Measurements from ENCODE around the gene TGFB2.

TGFB2 gene

GRCh38 chr1:218344814-218345672 lies at the start of gene TGFB2:
TSS of gene TGFB2 (plus strand) at chr1:218345336. CDS start at chr1:218346702, 1,366 bp downstream.
- TF ChIP-seq CTCF (IDR thresholded peaks at IDR 0.05; ENCODE audit: control insufficient read depth, extremely low read depth, insufficient read depth): no peak
- no peak for DNase-seq (ENCODE audit: low read depth)
- peak within 1 kb of the TSS; percentile 32 for H3K4me3 ChIP-seq (ENCODE audit: low read depth, low read length)

GRCh38 chr1:218296162-218296561 lies 49.0 kb upstream of the TGFB2 start:
- DNase-seq (ENCODE audit: low read depth): no peak
- TF ChIP-seq CTCF (IDR thresholded peaks at IDR 0.05; ENCODE audit: control insufficient read depth, extremely low read depth, insufficient read depth): no peak
- no peak overlapping the region for H3K4me3 ChIP-seq (ENCODE audit: low read depth, low read length)

- no peak for TF ChIP-seq CTCF (IDR thresholded peaks at IDR 0.05; ENCODE audit: control insufficient read depth, extremely low read depth, insufficient read depth)
- no peak for DNase-seq (ENCODE audit: low read depth)
- no peak overlapping the region for H3K4me3 ChIP-seq (ENCODE audit: low read depth, low read length)
Observed at GRCh38 chr1:218297461-218297860, 47.7 kb upstream of the TGFB2 start.

GRCh38 chr1:218297867-218298266 lies 47.3 kb upstream of the TGFB2 start:
- H3K4me3 ChIP-seq (ENCODE audit: low read depth, low read length): no peak overlapping the region
- DNase-seq (ENCODE audit: low read depth): no peak
- TF ChIP-seq CTCF (IDR thresholded peaks at IDR 0.05; ENCODE audit: control insufficient read depth, extremely low read depth, insufficient read depth): no peak

GRCh38 chr1:218298398-218298797 lies 46.7 kb upstream of the TGFB2 start:
- H3K4me3 ChIP-seq (ENCODE audit: low read depth, low read length): no peak overlapping the region
- no peak for DNase-seq (ENCODE audit: low read depth)
- no peak for TF ChIP-seq CTCF (IDR thresholded peaks at IDR 0.05; ENCODE audit: control insufficient read depth, extremely low read depth, insufficient read depth)

- no peak overlapping the region for H3K4me3 ChIP-seq (ENCODE audit: low read depth, low read length)
- TF ChIP-seq CTCF (IDR thresholded peaks at IDR 0.05; ENCODE audit: control insufficient read depth, extremely low read depth, insufficient read depth): peak; percentile 74
- no peak for DNase-seq (ENCODE audit: low read depth)
Observed at GRCh38 chr1:218299416-218299815, 45.7 kb upstream of the TGFB2 start.

- no peak overlapping the region for H3K4me3 ChIP-seq (ENCODE audit: low read depth, low read length)
- no peak for DNase-seq (ENCODE audit: low read depth)
- no peak for TF ChIP-seq CTCF (IDR thresholded peaks at IDR 0.05; ENCODE audit: control insufficient read depth, extremely low read depth, insufficient read depth)
Observed at GRCh38 chr1:218301217-218301616, 43.9 kb upstream of the TGFB2 start.

All from LNCaP clone FGC (cell line).